ENCODE results near the gene PES1. TPM values are rescaled to one million over a fixed set of nuclear protein-coding genes. Genes with fewer than 3 reads are reported as not detected.

Gene PES1
- total RNA-seq, 1 experiment from 2014 or later, result 167 TPM

- no peak for TF ChIP-seq CTCF (IDR thresholded peaks at IDR 0.05 in 2 of 3, conservative IDR thresholded peaks at IDR 0.05 in 1 of 3; ENCODE audit: borderline replicate concordance in 1 of 3, insufficient read depth in 1 of 3, low read depth in 2 of 3, low read length in 2 of 3)
- TF ChIP-seq, protein P1, sequence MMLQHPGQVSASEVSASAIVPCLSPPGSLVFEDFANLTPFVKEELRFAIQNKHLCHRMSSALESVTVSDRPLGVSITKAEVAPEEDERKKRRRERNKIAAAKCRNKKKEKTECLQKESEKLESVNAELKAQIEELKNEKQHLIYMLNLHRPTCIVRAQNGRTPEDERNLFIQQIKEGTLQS (IDR thresholded peaks at IDR 0.05), result no peak
- no peak for TF ChIP-seq TCF7L2 (IDR thresholded peaks at IDR 0.05; ENCODE audit: borderline replicate concordance, extremely low read depth, insufficient read depth, insufficient read length)
- no peak for TF ChIP-seq REST (IDR thresholded peaks at IDR 0.05; ENCODE audit: low read depth)
- TF ChIP-seq EZH2 (IDR thresholded peaks at IDR 0.05), result no peak
- TF ChIP-seq MAX (IDR thresholded peaks at IDR 0.05), result no peak
- no peak for TF ChIP-seq SRF (IDR thresholded peaks at IDR 0.05; ENCODE audit: low read depth)
- TF ChIP-seq POLR2A (IDR thresholded peaks at IDR 0.05; ENCODE audit: borderline replicate concordance, extremely low read depth, insufficient read depth, insufficient read length), result no peak
Measured at GRCh38 chr22:30535182-30535581, 56.5 kb downstream of the PES1 start (continued).

Measured in HCT116 (cell line).